ENCODE measurements around the gene NOD1. TPM values are rescaled to one million over a fixed set of nuclear protein-coding genes. Genes with fewer than 3 reads are reported as not detected.
"Not testable (repeated sequence)": the region's sequence is repeated elsewhere in the genome, so short reads cannot be mapped to it uniquely, and the experiment has no call there.

The NOD1 gene
- total and polyA plus RNA-seq, 7 donors: 3.0 to 17.5 (median 6.4) TPM

- WGBS, 2 donors: 73 to 75% methylated on average over 4 of the region's 4 CpGs
- Histone ChIP-seq H3K4me3 (no peak overlapping the region), H3K27ac (no peak overlapping the region), H3K4me1 (peaks cover 0 to 2% (median 0%) of the 10 kb centered on the region in 4 donors), H3K9me3 (no peaks in the 10 kb centered on the region), H3K27me3 (no peaks in the 10 kb centered on the region), H3K36me3 (no peaks in the 10 kb centered on the region)
- intact Hi-C loops (cut with DNase I): loop anchor here (5.0 kb wide), 1 partner anchor 52 kb away; no protein-coding TSS in a partner anchor
- no peak for TF ChIP-seq EP300 (IDR thresholded peaks at IDR 0.05)
- TF ChIP-seq POLR2AphosphoS5 (IDR thresholded peaks at IDR 0.05): no peak
- TF ChIP-seq CTCF (IDR thresholded peaks at IDR 0.05): peak; percentile 25 to 79 (median 72)
- TF ChIP-seq POLR2A (IDR thresholded peaks at IDR 0.05): no peak
- DNase-seq: no peak
Observed at GRCh38 chr7:30510124-30511075, 31.8 kb upstream of the NOD1 start.

GRCh38 chr7:30509171-30509857 lies 30.7 kb upstream of the NOD1 start:
- H3K4me3 ChIP-seq; DNase-seq; H3K27ac ChIP-seq; H3K36me3 ChIP-seq; H3K4me1 ChIP-seq; H3K27me3 ChIP-seq; intact Hi-C loops (cut with DNase I); H3K9me3 ChIP-seq: not testable (repeated sequence)
- WGBS, 2 donors: 50 to 75% methylated on average over 9 of the region's 9 CpGs

- 79 to 92% methylated on average over 9 of the region's 9 CpGs for WGBS, 2 donors
- intact Hi-C loops (cut with DNase I); H3K27ac ChIP-seq; H3K9me3 ChIP-seq; H3K27me3 ChIP-seq; DNase-seq; H3K36me3 ChIP-seq; H3K4me3 ChIP-seq: not testable (repeated sequence)
- peaks cover 0 to 18% (median 11%) of the 10 kb centered on the region in 4 donors for H3K4me1 ChIP-seq
Observed at GRCh38 chr7:30507346-30507900, 28.8 kb upstream of the NOD1 start.

DNA sequence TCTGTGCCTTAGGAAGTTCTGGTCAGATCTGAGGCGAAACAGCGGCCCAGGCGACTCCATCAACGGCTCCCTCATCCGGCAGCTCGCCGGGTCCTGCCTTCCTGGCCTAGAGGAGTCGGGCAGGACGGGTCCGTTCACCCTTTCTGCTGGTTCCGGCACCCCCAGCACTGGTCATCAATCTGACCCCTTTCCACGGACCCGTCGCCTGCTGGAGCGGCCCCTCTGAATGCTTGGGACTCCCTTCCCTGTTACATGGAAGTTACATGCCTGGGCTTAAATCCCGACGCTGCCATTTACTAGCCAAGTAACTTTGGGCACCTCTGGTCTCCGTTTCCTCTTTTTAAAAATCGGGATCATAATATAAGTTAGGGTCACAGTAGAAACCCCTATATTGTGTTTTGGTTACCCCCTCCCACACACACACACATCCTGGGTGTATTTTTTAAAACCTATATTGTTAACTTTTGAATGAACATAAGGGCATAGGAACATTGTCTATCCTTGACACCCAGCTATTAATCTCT lies 26.7 kb upstream of the NOD1 start:
- WGBS, 2 donors: 6 to 14% methylated on average over 19 of the region's 19 CpGs
- H3K27me3 ChIP-seq: no peaks in the 10 kb centered on the region
- intact Hi-C loops (cut with DNase I): loop anchor here (2.0 kb wide), 1 partner anchor 26 kb away; the partner anchor contains the start of gene NOD1
- H3K36me3 ChIP-seq: no peaks in the 10 kb centered on the region
- peak overlapping the region; percentile 70 to 76 (median 74) for H3K4me3 ChIP-seq
- peak overlapping the region; percentile 80 to 88 (median 86) for H3K27ac ChIP-seq
- no peak for DNase-seq
- peaks cover 0 to 24% (median 11%) of the 10 kb centered on the region in 4 donors for H3K4me1 ChIP-seq
- no peak for TF ChIP-seq POLR2AphosphoS5 (IDR thresholded peaks at IDR 0.05)
- no peak for TF ChIP-seq EP300 (IDR thresholded peaks at IDR 0.05)
- no peak for TF ChIP-seq POLR2A (IDR thresholded peaks at IDR 0.05)
- TF ChIP-seq CTCF (IDR thresholded peaks at IDR 0.05): no peak
- H3K9me3 ChIP-seq: no peaks in the 10 kb centered on the region

GRCh38 chr7:30504301-30505173 lies 26.0 kb upstream of the NOD1 start, which contains the start of gene GGCT:
TSS of gene GGCT (minus strand) at chr7:30504829. CDS start at chr7:30504709, 120 bp downstream.
- TF ChIP-seq EP300 (IDR thresholded peaks at IDR 0.05) (no peak), CTCF (IDR thresholded peaks at IDR 0.05) (no peak), POLR2AphosphoS5 (IDR thresholded peaks at IDR 0.05) (peak; percentile 52 to 83 (median 78)), POLR2A (IDR thresholded peaks at IDR 0.05) (peak; percentile 25 to 55)
- peak within 1 kb of the TSS; percentile 80 to 88 (median 86) for H3K27ac ChIP-seq
- no peaks in the 10 kb centered on the region for H3K27me3 ChIP-seq
- no peaks in the 10 kb centered on the region for H3K36me3 ChIP-seq
- WGBS, 2 donors: 0% methylated on average over 64 of the region's 64 CpGs
- no peaks in the 10 kb centered on the region for H3K9me3 ChIP-seq
- peak within 1 kb of the TSS; percentile 70 to 76 (median 74) for H3K4me3 ChIP-seq
- DNase-seq: peak; percentile 100
- intact Hi-C loops (cut with DNase I): loop anchor here (2.0 to 5.0 kb wide), 2 partner anchors 26 to 37 kb away; partner anchors contain the start of gene NOD1
- peaks cover 0 to 24% (median 11%) of the 10 kb centered on the region in 4 donors for H3K4me1 ChIP-seq

All from sigmoid colon (tissue), 7 donors.